H9 (cell line): ENCODE data around the gene ANKRD27. TPM values are rescaled to one million over a fixed set of nuclear protein-coding genes. Genes with fewer than 3 reads are reported as not detected.

Source experiments
- DNase-seq: peaks from one replicate; pipeline ENCODE4 v3.0.0-alpha.2; 2017
- H2AFZ ChIP-seq: one replicate; pipeline ENCODE4 v1.6.1; 2013; ENCODE audit warnings: mild to moderate bottlenecking, low read length, control low read depth, moderate library complexity
- H2AK5ac ChIP-seq: 2 replicates; pipeline ENCODE4 v1.6.1; 2013; ENCODE audit warnings: low read length, control low read depth, mixed read lengths; ENCODE audit not compliant: insufficient read length
- H2BK120ac ChIP-seq: one replicate; pipeline ENCODE4 v1.6.1; 2013; ENCODE audit warnings: low read depth, mild to moderate bottlenecking, low read length, control low read depth, inconsistent platforms; ENCODE audit not compliant: poor library complexity, severe bottlenecking
- H2BK12ac ChIP-seq: 2 replicates; pipeline ENCODE4 v1.6.1; 2013; ENCODE audit warnings: low read length, control low read depth, mixed read lengths, low read depth; ENCODE audit not compliant: insufficient read length
- H2BK15ac ChIP-seq: 2 replicates; pipeline ENCODE4 v1.6.1; 2013; ENCODE audit warnings: low read depth, low read length, control low read depth
- H2BK20ac ChIP-seq: one replicate; pipeline ENCODE4 v1.6.1; 2013; ENCODE audit warnings: low read depth, mild to moderate bottlenecking, low read length, control low read depth, inconsistent platforms; ENCODE audit not compliant: poor library complexity, severe bottlenecking
- H2BK5ac ChIP-seq: 2 replicates; pipeline ENCODE4 v1.6.1; 2013; ENCODE audit warnings: low read length, control low read depth, mixed read lengths; ENCODE audit not compliant: insufficient read length
- H3K14ac ChIP-seq: 2 replicates; pipeline ENCODE4 v1.6.1; 2013; ENCODE audit warnings: low read length, control low read depth; ENCODE audit not compliant: insufficient read depth
- H3K18ac ChIP-seq: 2 replicates; pipeline ENCODE4 v1.6.1; 2013; ENCODE audit warnings: low read depth, mild to moderate bottlenecking, mixed read lengths, low read length, control low read depth; ENCODE audit not compliant: insufficient read length
- H3K23ac ChIP-seq: 2 replicates; pipeline ENCODE4 v1.6.1; 2013; ENCODE audit warnings: low read length, control low read depth, mixed read lengths, low read depth; ENCODE audit not compliant: insufficient read length
- H3K23me2 ChIP-seq: 2 replicates; pipeline ENCODE4 v1.6.1; 2013; ENCODE audit warnings: low read depth, mild to moderate bottlenecking, mixed read lengths, low read length, control low read depth; ENCODE audit not compliant: insufficient read length, poor library complexity, severe bottlenecking
- H3K27ac ChIP-seq: 2 replicates; pipeline ENCODE4 v1.5.1; 2013; ENCODE audit warnings: low read length, control low read depth, mixed read lengths, low read depth; ENCODE audit not compliant: insufficient read length
- H3K27me3 ChIP-seq: 2 replicates; pipeline ENCODE4 v1.6.1; 2013; ENCODE audit warnings: low read length, control low read depth, inconsistent platforms; ENCODE audit not compliant: insufficient read depth
- H3K4ac ChIP-seq: 2 replicates; pipeline ENCODE4 v1.6.1; 2013; ENCODE audit warnings: low read depth, mild to moderate bottlenecking, control low read depth, inconsistent platforms, low read length, moderate library complexity
- H3K4me1 ChIP-seq: 2 replicates; pipeline ENCODE4 v1.6.1; 2013; ENCODE audit warnings: low read length, control low read depth, inconsistent platforms; ENCODE audit not compliant: insufficient read depth
- H3K4me2 ChIP-seq: 2 replicates; pipeline ENCODE4 v1.6.1; 2013; ENCODE audit warnings: low read length, control low read depth, mixed read lengths; ENCODE audit not compliant: insufficient read length, insufficient read depth
- H3K56ac ChIP-seq: 2 replicates; pipeline ENCODE4 v1.6.1; 2013; ENCODE audit warnings: low read depth, mild to moderate bottlenecking, mixed read lengths, low read length, control low read depth; ENCODE audit not compliant: insufficient read length
- H3K79me1 ChIP-seq: 2 replicates; pipeline ENCODE4 v1.6.1; 2013; ENCODE audit warnings: low read depth, mild to moderate bottlenecking, moderate library complexity, low read length, control low read depth, inconsistent platforms; ENCODE audit not compliant: insufficient read depth, poor library complexity, severe bottlenecking
- H3K79me2 ChIP-seq: 2 replicates; pipeline ENCODE4 v1.6.1; 2013; ENCODE audit warnings: low read length, control low read depth, inconsistent platforms; ENCODE audit not compliant: insufficient read depth
- H3K9ac ChIP-seq: 2 replicates; pipeline ENCODE4 v1.6.1; 2013; ENCODE audit warnings: low read length, control low read depth, mixed read lengths; ENCODE audit not compliant: insufficient read length; ENCODE audit errors: extremely low read depth
- H3K9me3 ChIP-seq: one replicate; pipeline ENCODE4 v1.6.1; 2013; ENCODE audit warnings: low read depth, low read length, inconsistent platforms; ENCODE audit not compliant: control insufficient read depth
- H3T11ph ChIP-seq: one replicate; pipeline ENCODE4 v1.6.1; 2013; ENCODE audit warnings: mild to moderate bottlenecking, low read length, control low read depth, inconsistent platforms
- H4K20me1 ChIP-seq: one replicate; pipeline ENCODE4 v1.6.1; 2013; ENCODE audit not compliant: control insufficient read depth, insufficient read length, insufficient read depth
- H4K5ac ChIP-seq: 2 replicates; pipeline ENCODE4 v1.6.1; 2013; ENCODE audit warnings: low read depth, mild to moderate bottlenecking, mixed read lengths, low read length, control low read depth; ENCODE audit not compliant: insufficient read length
- H4K8ac ChIP-seq: replicated peaks from 2 replicates; pipeline ENCODE4 v1.6.1; 2013; ENCODE audit warnings: low read length, control low read depth, mixed read lengths, low read depth; ENCODE audit not compliant: insufficient read length
- H4K91ac ChIP-seq: 2 replicates; pipeline ENCODE4 v1.6.1; 2013; ENCODE audit warnings: low read depth, mild to moderate bottlenecking, moderate library complexity, mixed read lengths, low read length, control low read depth; ENCODE audit not compliant: insufficient read length
- H3K27ac Mint-ChIP-seq, 3 experiments: 2 replicates in 2 of 3; 3 replicates in 1 of 3; pipeline ENCODE4 v1.8.0; 2020 to 2021; ENCODE audit warnings: mixed read lengths in 3 of 3, mild to moderate bottlenecking in 1 of 3, moderate library complexity in 1 of 3
- H3K27me3 Mint-ChIP-seq: 2 replicates; pipeline ENCODE4 v1.8.0; 2021; ENCODE audit warnings: low read depth, mild to moderate bottlenecking, moderate library complexity, mixed read lengths
- H3K36me3 Mint-ChIP-seq, 3 experiments: 2 replicates in 2 of 3; 3 replicates in 1 of 3; pipeline ENCODE4 v1.8.0; 2020 to 2021; ENCODE audit warnings: low read depth in 3 of 3, mixed read lengths in 3 of 3; ENCODE audit not compliant: insufficient read depth in 1 of 3
- H3K4me1 Mint-ChIP-seq, 2 experiments: 2 replicates each; pipeline ENCODE4 v1.8.0; 2020; ENCODE audit warnings: mixed read lengths in 2 of 2
- H3K4me3 Mint-ChIP-seq, 2 experiments: 2 replicates in 1 of 2; 3 replicates in 1 of 2; pipeline ENCODE4 v1.8.0; 2020 to 2021; ENCODE audit warnings: mild to moderate bottlenecking in 2 of 2, mixed read lengths in 2 of 2, moderate library complexity in 1 of 2
- H3K9me3 Mint-ChIP-seq, 2 experiments: 2 replicates in 1 of 2; 3 replicates in 1 of 2; pipeline ENCODE4 v1.8.0; 2020; ENCODE audit warnings: mild to moderate bottlenecking in 2 of 2, mixed read lengths in 2 of 2, moderate library complexity in 1 of 2
- WGBS: extraction: QIAGEN DNeasy Blood & Tissue Kit; methylation state at CpG from one replicate; pipeline ENCODE4 v1.1.7; 2013; ENCODE audit warnings: missing lambda C conversion rate, low lambda C conversion rate, mixed read lengths; ENCODE audit not compliant: insufficient read length; ENCODE audit errors: extremely low coverage; 5-methylcytosine and 5-hydroxymethylcytosine counted together
- total RNA-seq: library from RNA; stranded (reverse); gene quantifications from 2 replicates; pipeline ENCODE4 v1.2.1, GENCODE V29; 2021
- TF ChIP-seq, protein P1 (sequence below): fragments of 200-600 bp; sonication (generic); conservative IDR thresholded peaks from 3 replicates; pipeline ENCODE4 v1.8.0; 2021; ENCODE audit warnings: antibody characterized with exemption, mild to moderate bottlenecking

The ANKRD27 gene
- total RNA-seq, 1 experiment from 2014 or later, result 40.7 TPM

GRCh38 chr19:32720936-32721250 is 45.9 kb upstream of the ANKRD27 start:
- no peaks in the 10 kb centered on the region for H3K23me2 ChIP-seq
- no peak overlapping the region for H3K18ac ChIP-seq
- no peak overlapping the region for H3K56ac ChIP-seq
- no peaks in the 10 kb centered on the region for H4K20me1 ChIP-seq
- no peak overlapping the region for H3K4me3 Mint-ChIP-seq
- H2AK5ac ChIP-seq, result no peak overlapping the region
- no peak overlapping the region for H2BK12ac ChIP-seq
- H3K79me1 ChIP-seq, result no peaks in the 10 kb centered on the region
- no peak for DNase-seq
- no peaks in the 10 kb centered on the region for H3K9me3 ChIP-seq
- no peak overlapping the region for H3K14ac ChIP-seq
- no peak overlapping the region for H3K4ac ChIP-seq
- H4K5ac ChIP-seq, result no peak overlapping the region
- H2BK20ac ChIP-seq, result no peak overlapping the region
- TF ChIP-seq, protein P1, sequence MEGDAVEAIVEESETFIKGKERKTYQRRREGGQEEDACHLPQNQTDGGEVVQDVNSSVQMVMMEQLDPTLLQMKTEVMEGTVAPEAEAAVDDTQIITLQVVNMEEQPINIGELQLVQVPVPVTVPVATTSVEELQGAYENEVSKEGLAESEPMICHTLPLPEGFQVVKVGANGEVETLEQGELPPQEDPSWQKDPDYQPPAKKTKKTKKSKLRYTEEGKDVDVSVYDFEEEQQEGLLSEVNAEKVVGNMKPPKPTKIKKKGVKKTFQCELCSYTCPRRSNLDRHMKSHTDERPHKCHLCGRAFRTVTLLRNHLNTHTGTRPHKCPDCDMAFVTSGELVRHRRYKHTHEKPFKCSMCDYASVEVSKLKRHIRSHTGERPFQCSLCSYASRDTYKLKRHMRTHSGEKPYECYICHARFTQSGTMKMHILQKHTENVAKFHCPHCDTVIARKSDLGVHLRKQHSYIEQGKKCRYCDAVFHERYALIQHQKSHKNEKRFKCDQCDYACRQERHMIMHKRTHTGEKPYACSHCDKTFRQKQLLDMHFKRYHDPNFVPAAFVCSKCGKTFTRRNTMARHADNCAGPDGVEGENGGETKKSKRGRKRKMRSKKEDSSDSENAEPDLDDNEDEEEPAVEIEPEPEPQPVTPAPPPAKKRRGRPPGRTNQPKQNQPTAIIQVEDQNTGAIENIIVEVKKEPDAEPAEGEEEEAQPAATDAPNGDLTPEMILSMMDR, result no peak
- no peaks in the 10 kb centered on the region for H3K4me1 ChIP-seq
- peaks cover 0 to 2% (median 0%) of the 10 kb centered on the region in 3 experiments; a peak in 3 of 7 replicates for H3K36me3 Mint-ChIP-seq
- no peak overlapping the region for H3K9ac ChIP-seq
- no CpG with 5 or more reads among the region's 22 CpGs for WGBS
- no peak overlapping the region for H4K8ac ChIP-seq
- no peak overlapping the region for H2BK120ac ChIP-seq
- H2AFZ ChIP-seq, result no peak overlapping the region
- H3T11ph ChIP-seq, result no peak overlapping the region
- no peak overlapping the region for H3K23ac ChIP-seq
- H3K79me2 ChIP-seq, result no peaks in the 10 kb centered on the region
- H3K27ac Mint-ChIP-seq, result no peak overlapping the region
- no peak overlapping the region for H4K91ac ChIP-seq
- H3K4me2 ChIP-seq, result no peak overlapping the region
- H2BK5ac ChIP-seq, result no peak overlapping the region
- H2BK15ac ChIP-seq, result no peak overlapping the region
- peaks cover 5 to 11% of the 10 kb centered on the region in 2 experiments for H3K4me1 Mint-ChIP-seq
- no peaks in the 10 kb centered on the region for H3K27me3 ChIP-seq
- peaks cover 0 to 5% of the 10 kb centered on the region in 2 experiments; a peak in 2 of 5 replicates for H3K9me3 Mint-ChIP-seq
- H3K27me3 Mint-ChIP-seq, result peaks cover 2% of the 10 kb centered on the region; the same call in 1 of the 2 replicates
- H3K27ac ChIP-seq, result no peak overlapping the region
